NCI-H2171 treated with DMSO at 0.1 percent for 48 hours (cell line): Measurements from ENCODE around the gene CRYBG1.
"Not testable (repeated sequence)": the region's sequence is repeated elsewhere in the genome, so short reads cannot be mapped to it uniquely, and the experiment has no call there.

ENCODE experiments used
- DNase-seq: peaks from one replicate; lab custom pipeline; 2025; lab: John Stamatoyannopoulos, UW

CRYBG1 gene

DNA sequence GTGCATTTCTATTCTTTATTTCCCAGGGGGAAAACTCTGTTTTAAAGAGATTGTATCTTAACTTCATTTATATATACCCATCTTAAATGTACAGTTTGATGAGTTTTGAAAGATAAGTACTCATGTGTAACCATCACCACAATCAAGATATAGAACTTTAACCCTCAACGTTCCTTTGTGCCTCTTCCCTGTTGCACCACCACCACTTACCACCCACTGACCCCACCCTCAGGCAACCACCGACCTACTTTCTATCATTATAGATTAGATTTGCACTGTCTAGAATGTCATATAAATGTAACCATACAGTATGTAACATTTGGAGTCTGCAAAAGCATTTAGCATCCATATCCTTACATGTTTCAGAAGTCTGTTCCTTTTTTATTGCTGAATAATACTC lies 147.8 kb downstream of the CRYBG1 start:
- DNase-seq: no peak

DNA sequence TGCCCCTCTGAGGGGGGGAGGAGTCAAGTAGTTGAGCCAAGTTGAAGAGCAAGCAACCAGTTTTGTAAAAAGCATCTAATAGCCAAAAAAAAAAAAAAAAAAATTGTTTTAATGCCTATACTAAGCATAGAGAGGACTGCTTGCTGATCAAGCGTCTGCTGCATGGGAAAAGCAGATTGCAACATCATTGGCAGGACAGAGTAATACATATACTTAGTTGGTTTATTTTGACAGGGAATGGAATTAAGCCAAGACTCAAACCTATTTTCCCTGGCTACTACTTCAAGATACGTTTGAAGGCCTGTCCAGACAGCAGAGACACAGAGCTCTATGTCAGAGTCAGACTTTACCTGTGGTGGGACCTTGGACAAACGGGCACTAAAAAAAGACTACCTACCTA lies 148.3 kb downstream of the CRYBG1 start:
- no peak for DNase-seq

DNA sequence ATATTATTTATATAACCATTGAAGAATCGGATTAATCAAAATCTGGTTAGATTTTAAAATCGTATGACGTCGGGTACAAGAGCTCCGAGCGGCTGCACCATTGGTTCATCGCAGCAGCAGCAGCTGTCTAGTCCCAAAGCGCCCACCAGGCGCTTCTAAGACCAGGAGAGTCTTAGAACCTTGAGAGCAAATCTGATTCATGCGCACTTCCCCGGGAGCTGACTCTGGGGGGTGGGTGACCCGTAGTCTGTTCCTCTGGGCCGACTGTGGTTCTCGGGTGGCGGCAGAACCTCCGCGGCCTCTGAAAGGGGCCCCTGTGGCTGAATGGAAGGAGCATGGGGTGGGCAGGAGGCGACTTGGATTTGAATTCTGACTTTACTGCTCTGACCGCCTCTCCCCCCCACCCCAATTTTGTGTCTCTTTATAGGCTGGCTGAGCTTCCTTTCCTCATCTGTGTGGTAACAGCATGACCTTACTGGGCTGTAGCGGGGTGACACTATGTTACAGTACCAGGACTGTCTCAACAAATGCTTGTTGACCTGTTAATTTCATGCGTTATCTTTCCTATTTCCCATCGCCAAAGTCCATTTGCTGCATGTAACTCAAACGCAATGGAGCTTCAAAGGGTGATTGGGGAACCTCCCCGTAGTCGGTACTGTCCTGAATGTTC lies 149.0 kb downstream of the CRYBG1 start:
- DNase-seq: no peak

DNA sequence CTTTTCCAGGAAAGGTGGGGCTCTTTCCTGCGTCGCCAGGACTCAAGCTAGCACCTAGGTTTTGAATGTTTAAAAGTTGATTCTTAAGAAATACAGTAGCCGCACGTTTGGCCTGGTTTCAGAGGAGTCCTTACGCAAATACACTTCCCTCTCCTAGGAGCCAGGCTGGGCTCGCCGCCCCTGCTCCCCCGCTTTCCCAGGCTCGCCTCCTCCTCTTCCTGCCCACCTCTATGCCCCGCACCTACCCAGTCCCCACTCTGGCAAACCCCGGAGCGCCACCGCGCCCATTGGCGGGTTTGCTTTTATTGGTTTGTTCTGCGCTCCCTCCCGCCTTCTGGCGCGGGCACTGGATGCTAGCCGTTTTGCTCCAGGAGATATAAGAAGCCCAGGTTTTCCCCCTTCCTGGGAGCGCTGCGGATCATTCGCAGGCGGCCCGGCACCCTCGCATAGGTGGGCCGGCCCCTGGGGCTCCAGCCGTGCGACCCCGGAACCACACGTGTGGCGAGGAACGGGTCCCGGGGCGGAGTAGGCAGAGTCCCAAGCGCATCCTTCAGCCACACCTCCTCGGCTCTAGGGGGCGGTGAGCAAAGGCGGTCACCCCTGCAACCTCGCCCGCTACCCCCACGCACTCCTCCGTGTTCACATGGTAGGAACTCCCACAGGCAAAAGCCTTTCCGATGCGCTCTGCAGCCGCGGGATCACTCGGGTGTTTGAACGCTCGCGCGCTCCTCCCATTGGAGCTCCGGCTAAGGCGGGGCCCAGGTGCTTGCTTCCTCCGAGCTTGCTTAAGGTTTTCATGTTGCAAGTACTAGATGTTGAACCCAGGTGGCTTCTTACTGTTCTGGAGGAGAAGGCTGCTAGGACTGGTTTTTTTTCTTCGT lies 149.8 kb downstream of the CRYBG1 start:
- DNase-seq: peak; percentile 60

DNA sequence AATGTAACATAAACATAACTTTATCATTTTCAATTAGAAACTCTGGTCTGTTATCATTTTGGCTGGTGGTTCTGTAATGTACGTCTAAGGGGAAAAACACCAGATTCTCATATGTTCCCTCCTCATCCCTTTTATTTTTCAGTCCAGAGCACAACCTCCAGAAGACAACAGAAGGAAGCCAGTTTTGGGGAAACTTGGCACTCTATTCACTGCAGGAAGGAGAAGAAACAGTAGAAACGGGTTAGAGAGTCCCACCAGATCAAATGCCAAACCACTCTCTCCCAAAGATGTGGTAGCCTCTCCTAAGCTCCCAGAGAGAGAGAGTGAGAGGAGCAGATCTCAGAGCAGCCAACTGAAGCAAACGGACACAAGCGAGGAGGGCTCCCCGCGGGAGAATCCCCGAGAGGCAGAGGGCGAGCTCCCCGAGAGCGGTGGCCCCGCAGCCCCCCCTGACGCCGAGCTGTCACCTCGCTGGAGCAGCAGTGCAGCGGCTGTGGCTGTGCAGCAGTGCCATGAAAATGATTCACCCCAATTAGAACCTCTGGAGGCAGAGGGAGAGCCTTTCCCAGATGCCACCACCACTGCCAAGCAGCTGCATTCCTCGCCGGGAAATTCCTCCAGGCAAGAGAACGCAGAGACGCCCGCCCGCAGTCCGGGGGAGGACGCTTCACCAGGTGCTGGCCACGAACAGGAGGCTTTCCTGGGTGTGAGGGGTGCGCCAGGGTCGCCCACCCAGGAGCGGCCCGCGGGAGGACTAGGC lies 151.0 kb downstream of the CRYBG1 start:
- peak; percentile 5 for DNase-seq

DNA sequence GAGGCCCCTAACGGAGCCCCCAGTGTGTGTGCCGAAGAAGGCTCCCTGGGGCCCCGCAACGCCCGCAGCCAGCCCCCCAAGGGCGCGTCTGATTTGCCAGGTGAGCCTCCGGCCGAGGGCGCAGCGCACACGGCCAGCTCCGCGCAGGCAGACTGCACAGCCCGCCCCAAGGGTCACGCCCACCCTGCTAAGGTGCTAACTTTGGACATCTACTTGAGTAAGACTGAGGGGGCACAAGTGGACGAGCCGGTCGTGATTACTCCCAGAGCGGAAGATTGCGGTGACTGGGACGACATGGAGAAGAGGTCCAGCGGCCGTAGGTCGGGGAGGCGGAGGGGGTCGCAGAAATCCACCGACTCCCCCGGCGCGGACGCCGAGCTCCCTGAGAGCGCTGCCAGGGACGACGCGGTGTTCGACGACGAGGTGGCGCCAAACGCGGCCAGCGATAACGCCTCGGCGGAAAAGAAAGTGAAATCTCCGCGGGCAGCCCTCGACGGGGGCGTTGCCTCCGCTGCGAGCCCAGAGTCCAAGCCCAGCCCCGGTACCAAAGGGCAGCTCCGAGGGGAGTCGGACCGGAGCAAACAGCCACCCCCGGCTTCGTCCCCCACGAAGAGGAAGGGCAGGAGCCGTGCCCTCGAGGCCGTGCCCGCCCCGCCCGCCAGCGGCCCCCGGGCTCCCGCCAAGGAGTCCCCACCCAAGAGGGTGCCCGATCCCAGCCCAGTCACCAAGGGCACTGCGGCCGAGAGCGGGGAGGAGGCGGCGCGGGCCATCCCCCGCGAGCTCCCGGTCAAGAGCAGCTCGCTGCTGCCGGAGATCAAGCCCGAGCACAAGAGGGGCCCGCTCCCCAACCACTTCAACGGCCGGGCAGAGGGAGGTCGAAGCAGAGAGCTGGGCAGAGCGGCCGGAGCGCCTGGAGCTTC lies 151.8 kb downstream of the CRYBG1 start:
- peak; percentile 18 for DNase-seq

DNA sequence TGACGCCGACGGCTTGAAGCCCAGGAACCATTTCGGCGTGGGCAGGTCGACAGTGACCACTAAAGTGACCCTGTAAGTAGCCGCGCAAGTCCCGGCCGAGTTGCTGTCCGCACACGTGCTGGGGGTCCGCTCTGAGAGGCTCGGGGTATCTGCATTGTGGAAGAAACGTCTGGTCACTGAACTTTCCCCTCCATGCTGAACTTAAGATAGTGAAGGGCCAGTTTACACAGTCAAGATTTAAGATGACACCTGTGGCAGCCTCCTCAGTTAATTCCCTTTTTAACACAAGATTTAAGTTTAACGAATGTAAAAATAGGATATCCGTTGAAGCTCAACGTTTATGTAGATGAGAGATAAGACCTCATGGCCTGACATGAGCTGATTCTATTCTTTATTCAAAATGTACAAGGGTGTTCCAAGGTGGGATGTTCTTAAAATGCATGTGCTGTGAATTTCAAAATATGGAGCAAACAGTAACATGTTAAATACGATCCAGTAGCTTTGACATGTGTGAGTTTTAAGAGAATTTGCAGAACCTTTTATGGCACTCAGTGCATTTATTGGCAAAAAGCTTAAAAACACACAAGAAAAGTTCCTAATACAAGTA lies 152.6 kb downstream of the CRYBG1 start:
- DNase-seq: no peak

DNA sequence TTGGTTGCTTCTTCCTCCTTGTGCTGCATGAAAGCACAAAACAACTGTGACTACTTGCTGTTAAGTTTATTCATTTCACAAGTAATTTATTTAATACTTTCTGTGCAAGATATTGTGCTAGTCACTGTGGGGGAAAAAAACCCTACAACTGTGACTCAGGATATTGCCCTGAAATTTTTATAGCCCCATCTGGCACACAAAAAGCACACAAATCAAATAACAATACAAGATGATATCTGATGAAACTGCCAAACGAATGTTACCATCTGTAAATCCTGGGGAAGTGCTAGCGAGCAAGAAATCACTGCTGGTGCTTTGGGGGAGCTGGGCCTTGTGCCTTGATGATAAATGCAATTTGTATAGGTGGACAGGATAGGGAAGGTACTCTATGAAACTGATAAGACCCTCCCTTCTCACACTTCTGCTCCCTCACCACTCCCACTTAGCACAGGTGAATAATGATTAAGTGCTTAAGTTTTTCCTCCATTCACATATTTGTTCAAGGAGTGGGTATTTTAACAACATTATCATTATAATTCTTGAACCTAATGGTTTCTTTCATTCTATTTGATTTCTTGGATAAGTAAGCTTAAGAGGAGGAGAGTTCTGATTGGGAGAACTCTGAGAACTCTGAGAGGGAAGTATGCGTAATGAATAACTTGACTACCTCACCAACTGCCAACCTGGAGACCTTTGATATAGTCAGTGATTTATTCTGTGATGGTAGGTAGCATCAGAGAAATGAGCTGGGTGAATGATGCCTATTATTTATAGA lies 153.5 kb downstream of the CRYBG1 start:
- peak; percentile 39 for DNase-seq

DNA sequence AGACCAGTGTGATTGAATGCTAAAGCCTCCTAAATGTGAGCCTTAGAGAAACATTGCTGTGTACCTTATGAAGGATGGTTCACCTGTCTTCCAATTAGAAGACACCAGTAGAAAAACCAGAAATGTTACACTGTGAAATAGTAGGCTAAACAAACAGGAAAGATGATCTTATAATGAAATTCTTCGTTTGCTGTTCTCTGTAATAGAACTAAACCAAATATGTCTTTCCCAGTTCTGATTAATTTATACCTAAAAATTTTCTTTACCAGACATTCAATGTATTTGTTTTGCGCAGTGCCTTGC lies 154.0 kb downstream of the CRYBG1 start:
- DNase-seq: no peak

DNA sequence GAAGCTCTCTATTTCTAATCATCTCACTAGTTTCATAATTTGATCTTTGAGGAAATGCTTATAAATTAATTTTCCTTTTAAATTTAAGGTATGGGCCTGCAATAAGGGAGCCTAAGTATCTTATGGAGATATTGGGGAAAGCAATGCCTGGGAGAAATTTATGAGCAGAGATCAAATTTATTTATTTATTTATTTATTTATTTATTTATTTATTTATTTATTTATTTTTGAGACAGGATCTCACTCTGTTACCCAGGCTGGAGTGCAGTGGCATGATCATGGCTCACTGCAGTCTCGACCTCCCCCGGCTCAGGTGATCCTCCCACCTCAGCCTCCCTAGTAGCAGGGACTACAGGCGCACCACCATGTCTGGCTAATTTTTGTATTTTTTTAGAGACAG lies 155.1 kb downstream of the CRYBG1 start:
- not testable (repeated sequence) for DNase-seq

DNA sequence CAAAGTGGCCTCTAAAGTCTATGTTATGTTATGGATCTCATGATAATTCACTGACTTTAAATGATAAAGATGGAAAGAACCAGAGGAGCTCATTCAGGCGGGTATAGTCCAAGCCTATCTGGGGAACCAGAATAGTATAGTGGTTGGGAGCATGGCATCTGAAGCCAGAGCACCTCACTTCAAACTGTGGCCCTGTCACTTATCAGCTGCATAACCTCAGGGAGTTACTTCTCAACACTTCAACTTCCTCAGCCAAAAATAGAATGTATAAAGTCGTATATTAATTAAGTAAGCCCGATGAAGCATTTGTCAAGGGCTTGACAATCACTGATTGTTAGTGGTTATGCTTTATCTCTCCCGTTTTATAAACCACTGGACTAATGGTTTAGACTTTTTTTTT lies 156.1 kb downstream of the CRYBG1 start:
- no peak for DNase-seq

DNA sequence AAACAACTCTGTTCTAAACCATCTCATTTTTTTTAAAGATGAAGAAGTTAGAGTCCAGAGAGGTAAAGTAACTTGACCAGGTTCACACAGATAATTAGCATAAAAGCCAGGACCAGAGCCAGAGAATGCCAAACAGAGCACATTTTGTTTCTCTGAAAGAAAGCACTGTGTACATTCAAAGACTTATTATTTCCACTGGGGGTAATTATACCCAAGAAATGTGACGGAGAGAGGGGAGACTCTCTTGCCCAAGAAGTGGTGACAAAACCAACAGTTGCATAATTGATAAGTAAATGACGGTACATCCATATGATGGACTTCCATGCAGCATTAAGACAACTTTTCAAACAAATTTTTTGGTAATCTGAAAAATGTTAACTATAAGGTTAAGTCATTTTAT lies 157.2 kb downstream of the CRYBG1 start:
- no peak for DNase-seq

DNA sequence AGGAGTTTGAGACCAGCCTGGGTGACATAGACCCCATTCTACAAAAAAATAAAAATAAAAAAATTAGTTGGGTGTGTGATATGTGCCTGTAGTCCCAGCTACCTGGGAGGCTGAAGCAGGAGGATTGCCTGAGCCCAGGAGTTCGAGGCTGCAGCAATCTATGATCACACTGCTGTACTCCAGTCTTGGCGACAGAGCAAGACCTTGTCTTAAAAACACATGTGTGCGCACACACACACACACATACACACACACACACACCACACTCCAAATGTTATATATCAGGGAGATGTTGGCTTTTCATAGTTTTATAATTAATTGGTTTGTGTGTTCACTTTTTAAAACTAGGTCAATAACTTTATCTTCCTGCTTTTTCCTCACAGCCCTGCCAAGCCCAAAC lies 158.2 kb downstream of the CRYBG1 start:
- no peak for DNase-seq

DNA sequence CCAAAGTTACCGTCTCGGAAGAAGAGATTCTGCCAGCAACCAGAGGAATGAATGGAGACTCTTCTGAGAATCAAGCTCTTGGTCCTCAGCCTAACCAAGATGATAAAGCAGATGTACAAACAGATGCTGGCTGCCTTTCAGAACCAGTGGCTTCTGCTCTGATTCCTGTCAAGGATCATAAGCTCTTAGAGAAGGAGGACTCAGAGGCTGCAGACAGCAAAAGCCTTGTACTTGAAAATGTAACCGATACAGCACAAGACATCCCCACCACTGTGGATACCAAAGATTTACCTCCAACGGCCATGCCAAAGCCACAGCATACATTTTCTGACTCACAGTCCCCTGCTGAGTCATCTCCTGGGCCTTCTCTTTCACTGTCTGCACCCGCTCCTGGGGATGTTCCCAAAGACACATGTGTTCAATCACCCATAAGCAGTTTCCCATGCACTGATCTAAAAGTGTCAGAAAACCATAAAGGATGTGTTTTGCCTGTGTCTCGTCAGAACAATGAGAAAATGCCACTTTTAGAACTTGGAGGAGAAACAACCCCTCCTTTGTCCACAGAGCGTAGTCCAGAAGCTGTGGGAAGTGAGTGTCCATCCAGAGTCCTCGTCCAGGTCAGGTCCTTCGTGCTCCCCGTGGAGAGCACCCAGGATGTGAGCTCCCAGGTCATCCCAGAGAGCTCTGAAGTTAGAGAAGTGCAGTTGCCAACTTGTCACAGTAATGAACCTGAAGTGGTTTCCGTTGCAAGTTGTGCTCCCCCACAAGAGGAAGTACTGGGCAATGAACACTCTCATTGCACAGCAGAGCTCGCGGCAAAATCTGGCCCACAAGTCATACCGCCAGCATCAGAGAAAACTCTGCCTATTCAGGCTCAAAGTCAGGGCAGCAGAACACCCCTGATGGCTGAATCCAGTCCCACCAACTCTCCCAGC lies 159.2 kb downstream of the CRYBG1 start:
- no peak for DNase-seq

DNA sequence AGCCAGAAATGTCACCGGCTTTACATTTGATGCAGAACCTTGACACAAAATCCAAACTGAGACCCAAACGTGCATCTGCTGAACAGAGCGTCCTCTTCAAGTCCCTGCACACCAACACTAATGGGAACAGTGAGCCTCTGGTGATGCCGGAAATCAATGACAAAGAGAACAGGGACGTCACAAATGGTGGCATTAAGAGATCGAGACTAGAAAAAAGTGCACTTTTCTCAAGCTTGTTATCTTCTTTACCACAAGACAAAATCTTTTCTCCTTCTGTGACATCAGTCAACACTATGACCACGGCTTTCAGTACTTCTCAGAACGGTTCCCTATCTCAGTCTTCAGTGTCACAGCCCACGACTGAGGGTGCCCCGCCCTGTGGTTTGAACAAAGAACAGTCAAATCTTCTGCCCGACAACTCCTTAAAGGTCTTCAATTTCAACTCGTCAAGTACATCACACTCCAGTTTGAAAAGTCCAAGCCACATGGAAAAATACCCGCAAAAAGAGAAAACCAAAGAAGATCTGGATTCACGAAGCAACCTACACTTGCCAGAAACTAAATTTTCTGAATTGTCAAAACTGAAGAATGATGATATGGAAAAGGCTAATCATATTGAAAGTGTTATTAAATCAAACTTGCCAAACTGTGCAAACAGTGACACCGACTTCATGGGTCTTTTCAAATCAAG lies 160.3 kb downstream of the CRYBG1 start:
- DNase-seq: no peak

DNA sequence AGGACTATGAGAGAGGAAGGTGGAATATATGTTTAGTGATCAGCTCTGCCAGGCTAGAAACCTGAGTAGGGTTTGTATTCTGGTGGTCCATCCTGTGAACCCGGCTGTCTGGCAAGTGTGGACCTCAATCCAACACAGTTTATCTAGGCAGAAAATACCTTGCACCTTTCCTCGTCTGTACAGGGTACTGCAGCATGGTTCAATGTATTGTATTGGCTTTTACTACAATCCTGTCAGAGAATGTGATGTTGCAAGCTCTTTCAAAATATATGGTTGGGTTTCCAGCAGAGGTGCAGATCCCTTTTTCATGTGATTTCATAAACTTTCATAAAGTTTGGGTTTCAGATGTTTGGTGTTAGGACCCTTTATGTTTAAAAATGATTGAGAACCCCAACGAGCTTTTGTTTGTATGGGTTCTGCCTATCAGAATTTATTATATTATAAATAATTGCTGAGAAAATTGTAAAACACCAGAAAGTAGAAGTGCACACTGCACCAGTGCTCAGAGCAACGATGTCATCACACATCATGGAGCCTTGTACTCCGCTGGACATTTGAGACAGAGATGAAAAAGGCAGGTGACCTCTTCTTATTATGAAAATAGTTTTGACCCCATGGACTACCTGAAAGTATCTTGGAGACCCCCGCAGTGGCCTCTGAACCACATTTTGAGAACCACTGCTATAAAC lies 162.2 kb downstream of the CRYBG1 start:
- no peak for DNase-seq

DNA sequence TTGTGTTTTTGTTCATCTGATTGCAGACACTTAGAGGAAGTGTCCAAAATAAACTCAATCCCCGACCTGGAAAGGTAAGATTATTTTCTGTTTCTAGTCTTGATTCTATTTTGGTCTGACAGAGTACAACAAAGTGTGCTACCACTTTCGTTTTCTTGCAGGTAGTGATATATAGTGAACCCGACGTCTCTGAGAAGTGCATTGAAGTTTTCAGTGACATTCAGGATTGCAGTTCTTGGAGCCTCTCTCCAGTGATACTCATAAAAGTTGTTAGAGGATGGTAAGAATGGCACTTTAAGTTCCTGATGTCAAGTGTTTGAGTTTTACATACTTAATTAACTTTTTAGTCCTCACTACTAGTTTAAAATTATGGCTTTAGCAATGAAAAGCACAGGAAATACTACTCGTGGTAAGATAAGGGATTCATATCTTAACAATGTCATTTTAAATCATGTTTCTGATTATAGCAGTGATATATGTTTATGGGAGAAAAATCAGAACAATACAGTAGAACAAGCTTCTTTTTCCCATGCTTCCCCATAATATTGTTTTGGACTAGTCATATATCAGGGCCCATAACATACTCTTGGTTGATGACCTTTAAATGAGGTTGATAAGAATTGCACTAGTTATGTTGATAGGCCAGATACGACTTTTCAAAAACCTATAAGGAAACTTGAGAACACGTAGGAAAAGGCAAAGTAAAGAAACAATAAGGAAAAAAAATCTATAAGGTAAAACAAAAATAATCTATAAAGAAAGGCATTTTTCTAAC lies 164.8 kb downstream of the CRYBG1 start:
- DNase-seq: no peak

DNA sequence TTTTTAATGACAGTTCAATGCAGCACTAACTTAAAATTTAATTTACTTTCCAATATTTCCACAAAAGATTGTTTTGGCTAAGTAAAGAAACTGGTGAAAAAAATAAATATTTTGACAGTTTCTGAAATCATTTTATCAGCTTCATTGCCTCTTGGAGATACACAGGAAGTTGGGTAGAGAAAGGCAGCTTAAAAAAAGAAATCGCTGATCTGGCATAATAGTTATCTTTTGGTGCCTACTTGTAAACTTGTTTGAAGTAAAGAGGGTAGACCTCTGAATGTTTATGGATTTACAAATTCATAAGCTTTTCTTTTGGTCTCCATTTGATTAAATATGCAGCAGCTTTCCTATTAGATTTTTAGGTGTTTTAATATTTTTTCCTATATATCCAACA lies 165.4 kb downstream of the CRYBG1 start:
- DNase-seq: no peak
